HepG2 (cell line): ENCODE measurements around the gene WDR59. TPM values are rescaled to one million over a fixed set of nuclear protein-coding genes. Genes with fewer than 3 reads are reported as not detected.
A peak's percentile ranks its signal among the peaks of the same experiment; 100 is the strongest.

Experiments
- ASH2L ChIP-seq: fragments of 300-600, 200-600 bp; sonication (generic); IDR thresholded peaks from 2 replicates; pipeline ENCODE4 v1.7.0; 2017; ENCODE audit warnings: low read depth, mild to moderate bottlenecking, moderate library complexity, mixed read lengths, low read length; ENCODE audit not compliant: insufficient read length
- BRD4 ChIP-seq: sonication (generic); formaldehyde crosslinking; IDR thresholded peaks from 2 replicates; pipeline ENCODE4 v1.4.0; 2020; ENCODE audit warnings: missing genetic modification reagents
- EEA1 ChIP-seq: sonication (generic); formaldehyde crosslinking; IDR thresholded peaks from 2 replicates; pipeline ENCODE4 v1.5.1; 2020; ENCODE audit warnings: mild to moderate bottlenecking, missing genetic modification reagents, borderline replicate concordance
- FLYWCH1 ChIP-seq: sonication (generic); formaldehyde crosslinking; IDR thresholded peaks from 2 replicates; pipeline ENCODE4 v1.8.1; 2023; ENCODE audit warnings: mild to moderate bottlenecking, missing genetic modification reagents
- IKZF1 ChIP-seq: fragments of 450-650 bp; IDR thresholded peaks from 2 replicates; pipeline ENCODE4 v1.7.1; 2016
- MED13 ChIP-seq: sonication (generic); formaldehyde crosslinking; IDR thresholded peaks from 2 replicates; pipeline ENCODE4 v1.5.0; 2020; ENCODE audit warnings: missing genetic modification reagents
- NPAS2 ChIP-seq: sonication (generic); formaldehyde crosslinking; IDR thresholded peaks from 2 replicates; pipeline ENCODE4 v1.8.0; 2022; ENCODE audit warnings: mild to moderate bottlenecking, missing genetic modification reagents, borderline replicate concordance
- PRPF4 ChIP-seq: fragments of 200-400 bp; formaldehyde crosslinking; IDR thresholded peaks from 2 replicates; pipeline ENCODE4 v1.6.1; 2016; ENCODE audit warnings: low read length, low read depth; ENCODE audit not compliant: poor library complexity, severe bottlenecking
- RAD51 ChIP-seq: fragments of 450-650 bp; IDR thresholded peaks from 2 replicates; pipeline ENCODE4 v1.6.1; 2016; ENCODE audit warnings: borderline replicate concordance
- RARG ChIP-seq: sonication (generic); formaldehyde crosslinking; IDR thresholded peaks from 2 replicates; pipeline ENCODE4 v1.4.0; 2020; ENCODE audit warnings: low read depth, mild to moderate bottlenecking, missing genetic modification reagents
- RBM39 ChIP-seq: fragments of 200-400 bp; formaldehyde crosslinking; IDR thresholded peaks from one replicate; pipeline ENCODE4 v1.6.1; 2018; ENCODE audit warnings: antibody characterized with exemption, mild to moderate bottlenecking, low read depth, low read length; ENCODE audit not compliant: poor library complexity, severe bottlenecking
- ZFY ChIP-seq: sonication (generic); formaldehyde crosslinking; IDR thresholded peaks from 2 replicates; pipeline ENCODE4 v1.4.0; 2020; ENCODE audit warnings: missing genetic modification reagents
- ZKSCAN1 ChIP-seq: fragments of 150-350 bp; IDR thresholded peaks from 2 replicates; pipeline ENCODE4 v1.6.1; 2014; ENCODE audit warnings: low read length
- ZNF101 ChIP-seq: sonication (generic); formaldehyde crosslinking; IDR thresholded peaks from 2 replicates; pipeline ENCODE4 v1.4.0; 2020; ENCODE audit warnings: mild to moderate bottlenecking, low read depth, missing genetic modification reagents, borderline replicate concordance
- ZNF652 ChIP-seq: IDR thresholded peaks from 2 replicates; pipeline ENCODE4 v1.6.1; 2016; ENCODE audit warnings: low read depth, borderline replicate concordance
- ZNF768 ChIP-seq: sonication (generic); formaldehyde crosslinking; IDR thresholded peaks from 2 replicates; pipeline ENCODE4 v1.4.0; 2020; ENCODE audit warnings: missing genetic modification reagents
- ZNF878 ChIP-seq: sonication (generic); formaldehyde crosslinking; IDR thresholded peaks from 2 replicates; pipeline ENCODE4 v1.8.1; 2023; ENCODE audit warnings: mild to moderate bottlenecking, missing genetic modification reagents, moderate library complexity
- ZNF879 ChIP-seq: sonication (generic); formaldehyde crosslinking; IDR thresholded peaks from 2 replicates; pipeline ENCODE4 v1.8.1; 2023; ENCODE audit warnings: missing genetic modification reagents
- polyA plus RNA-seq, 8 experiments: library from polyadenylated mRNA; depleted of rRNA in 3 of 8; stranded (reverse) in 7 of 8; unstranded in 1 of 8; fragments of >200 nt; fragmentation: Illumina TruSeq in 4 of 8; extraction: Trizol in 4 of 8; gene quantifications; 2 replicates each; pipeline versions ENCODE4 v1.2.1 to v1.2.3, GENCODE V29; 2011 to 2016; ENCODE audit warnings: low read depth in 4 of 8, missing spikeins in 1 of 8, mixed read lengths in 1 of 8; ENCODE audit not compliant: insufficient read depth in 1 of 8
- total RNA-seq, 5 experiments: library from RNA; depleted of rRNA; stranded (reverse); fragments of >200 nt; fragmentation: Illumina TruSeq; extraction: Trizol; gene quantifications; 2 replicates each; pipeline ENCODE4 v1.2.3, GENCODE V29; 2016; ENCODE audit warnings: low read depth in 1 of 5
- TF ChIP-seq, protein P1 (sequence below): sonication (generic); formaldehyde crosslinking; IDR thresholded peaks from 2 replicates; pipeline ENCODE4 v1.4.0; 2020; ENCODE audit warnings: missing genetic modification reagents
- TF ChIP-seq, protein P2 (sequence below): IDR thresholded peaks from 2 replicates; pipeline ENCODE4 v1.6.1; 2016
- TF ChIP-seq, protein P3 (sequence below): sonication (generic); formaldehyde crosslinking; IDR thresholded peaks from one replicate; pipeline ENCODE4 v1.5.1; 2020; ENCODE audit warnings: mild to moderate bottlenecking, missing genetic modification reagents; ENCODE audit errors: not compliant biosample characterization

Gene WDR59
- total and polyA plus RNA-seq, 2 of the 13 experiments (the other 11 are each of a cell fraction or from before 2014, with no cell fraction given): 65.2 to 306 TPM

- TF ChIP-seq MED13 (CRISPR knock-in tag) (peak; percentile 84; the same call in 1 of the 2 replicates), ZNF652 (peak; percentile 72; the same call in 1 of the 2 replicates), ZNF879 (CRISPR knock-in tag) (peak; percentile 53; the same call in 1 of the 2 replicates), RBM39 (peak; percentile 2), NPAS2 (CRISPR knock-in tag) (no peak), RARG (CRISPR knock-in tag) (no peak), ZNF101 (no peak), ASH2L (peak; percentile 98), ZNF878 (CRISPR knock-in tag) (peak; percentile 77; the same call in 1 of the 2 replicates), EEA1 (CRISPR knock-in tag) (no peak), ZFY (CRISPR knock-in tag) (peak; percentile 75), ZNF768 (CRISPR knock-in tag) (no peak; the same call in 1 of the 2 replicates), BRD4 (CRISPR knock-in tag) (peak; percentile 69), FLYWCH1 (CRISPR knock-in tag) (no peak), PRPF4 (no peak), ZKSCAN1 (no peak), RAD51 (no peak), IKZF1 (no peak)
- TF ChIP-seq, protein P1, sequence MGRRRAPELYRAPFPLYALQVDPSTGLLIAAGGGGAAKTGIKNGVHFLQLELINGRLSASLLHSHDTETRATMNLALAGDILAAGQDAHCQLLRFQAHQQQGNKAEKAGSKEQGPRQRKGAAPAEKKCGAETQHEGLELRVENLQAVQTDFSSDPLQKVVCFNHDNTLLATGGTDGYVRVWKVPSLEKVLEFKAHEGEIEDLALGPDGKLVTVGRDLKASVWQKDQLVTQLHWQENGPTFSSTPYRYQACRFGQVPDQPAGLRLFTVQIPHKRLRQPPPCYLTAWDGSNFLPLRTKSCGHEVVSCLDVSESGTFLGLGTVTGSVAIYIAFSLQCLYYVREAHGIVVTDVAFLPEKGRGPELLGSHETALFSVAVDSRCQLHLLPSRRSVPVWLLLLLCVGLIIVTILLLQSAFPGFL (CRISPR knock-in tag): no peak
- TF ChIP-seq, protein P2, sequence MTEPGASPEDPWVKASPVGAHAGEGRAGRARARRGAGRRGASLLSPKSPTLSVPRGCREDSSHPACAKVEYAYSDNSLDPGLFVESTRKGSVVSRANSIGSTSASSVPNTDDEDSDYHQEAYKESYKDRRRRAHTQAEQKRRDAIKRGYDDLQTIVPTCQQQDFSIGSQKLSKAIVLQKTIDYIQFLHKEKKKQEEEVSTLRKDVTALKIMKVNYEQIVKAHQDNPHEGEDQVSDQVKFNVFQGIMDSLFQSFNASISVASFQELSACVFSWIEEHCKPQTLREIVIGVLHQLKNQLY (CRISPR knock-in tag): peak; percentile 99
- TF ChIP-seq, protein P3, sequence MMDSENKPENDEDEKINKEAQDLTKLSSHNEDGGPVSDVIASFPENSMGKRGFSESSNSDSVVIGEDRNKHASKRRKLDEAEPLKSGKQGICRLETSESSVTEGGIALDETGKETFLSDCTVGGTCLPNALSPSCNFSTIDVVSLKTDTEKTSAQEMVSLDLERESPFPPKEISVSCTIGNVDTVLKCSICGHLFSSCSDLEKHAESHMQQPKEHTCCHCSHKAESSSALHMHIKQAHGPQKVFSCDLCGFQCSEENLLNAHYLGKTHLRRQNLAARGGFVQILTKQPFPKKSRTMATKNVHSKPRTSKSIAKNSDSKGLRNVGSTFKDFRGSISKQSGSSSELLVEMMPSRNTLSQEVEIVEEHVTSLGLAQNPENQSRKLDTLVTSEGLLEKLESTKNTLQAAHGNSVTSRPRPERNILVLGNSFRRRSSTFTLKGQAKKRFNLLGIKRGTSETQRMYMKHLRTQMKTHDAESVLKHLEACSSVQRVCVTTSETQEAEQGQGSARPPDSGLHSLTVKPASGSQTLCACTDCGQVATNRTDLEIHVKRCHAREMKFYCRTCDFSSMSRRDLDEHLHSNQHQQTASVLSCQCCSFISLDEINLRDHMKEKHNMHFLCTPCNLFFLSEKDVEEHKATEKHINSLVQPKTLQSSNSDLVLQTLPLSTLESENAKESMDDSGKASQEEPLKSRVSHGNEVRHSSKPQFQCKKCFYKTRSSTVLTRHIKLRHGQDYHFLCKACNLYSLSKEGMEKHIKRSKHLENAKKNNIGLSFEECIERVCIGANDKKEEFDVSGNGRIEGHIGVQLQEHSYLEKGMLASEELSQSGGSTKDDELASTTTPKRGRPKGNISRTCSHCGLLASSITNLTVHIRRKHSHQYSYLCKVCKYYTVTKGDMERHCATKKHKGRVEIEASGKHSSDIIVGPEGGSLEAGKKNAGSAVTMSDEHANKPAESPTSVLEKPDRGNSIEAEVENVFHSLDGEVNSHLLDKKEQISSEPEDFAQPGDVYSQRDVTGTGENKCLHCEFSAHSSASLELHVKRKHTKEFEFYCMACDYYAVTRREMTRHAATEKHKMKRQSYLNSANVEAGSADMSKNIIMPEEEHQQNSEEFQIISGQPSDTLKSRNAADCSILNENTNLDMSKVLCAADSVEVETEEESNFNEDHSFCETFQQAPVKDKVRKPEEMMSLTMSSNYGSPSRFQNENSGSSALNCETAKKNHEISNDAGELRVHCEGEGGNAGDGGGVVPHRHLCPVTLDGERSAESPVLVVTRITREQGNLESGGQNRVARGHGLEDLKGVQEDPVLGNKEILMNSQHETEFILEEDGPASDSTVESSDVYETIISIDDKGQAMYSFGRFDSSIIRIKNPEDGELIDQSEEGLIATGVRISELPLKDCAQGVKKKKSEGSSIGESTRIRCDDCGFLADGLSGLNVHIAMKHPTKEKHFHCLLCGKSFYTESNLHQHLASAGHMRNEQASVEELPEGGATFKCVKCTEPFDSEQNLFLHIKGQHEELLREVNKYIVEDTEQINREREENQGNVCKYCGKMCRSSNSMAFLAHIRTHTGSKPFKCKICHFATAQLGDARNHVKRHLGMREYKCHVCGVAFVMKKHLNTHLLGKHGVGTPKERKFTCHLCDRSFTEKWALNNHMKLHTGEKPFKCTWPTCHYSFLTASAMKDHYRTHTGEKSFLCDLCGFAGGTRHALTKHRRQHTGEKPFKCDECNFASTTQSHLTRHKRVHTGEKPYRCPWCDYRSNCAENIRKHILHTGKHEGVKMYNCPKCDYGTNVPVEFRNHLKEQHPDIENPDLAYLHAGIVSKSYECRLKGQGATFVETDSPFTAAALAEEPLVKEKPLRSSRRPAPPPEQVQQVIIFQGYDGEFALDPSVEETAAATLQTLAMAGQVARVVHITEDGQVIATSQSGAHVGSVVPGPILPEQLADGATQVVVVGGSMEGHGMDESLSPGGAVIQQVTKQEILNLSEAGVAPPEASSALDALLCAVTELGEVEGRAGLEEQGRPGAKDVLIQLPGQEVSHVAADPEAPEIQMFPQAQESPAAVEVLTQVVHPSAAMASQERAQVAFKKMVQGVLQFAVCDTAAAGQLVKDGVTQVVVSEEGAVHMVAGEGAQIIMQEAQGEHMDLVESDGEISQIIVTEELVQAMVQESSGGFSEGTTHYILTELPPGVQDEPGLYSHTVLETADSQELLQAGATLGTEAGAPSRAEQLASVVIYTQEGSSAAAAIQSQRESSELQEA (CRISPR knock-in tag): no peak
Observed at GRCh38 chr16:74991593-74992403, 6.9 kb upstream of the WDR59 start (continued).
